ENCODE measurements around the gene TNNC1.

Gene TNNC1

GRCh38 chr3:52405066-52405465 lies 48.8 kb downstream of the TNNC1 start:
- intact Hi-C loops (cut with DNase I) = no loop called here
- DNase-seq = peak in 2 of 10 donors; percentile 43 to 53

- intact Hi-C loops (cut with DNase I) = no loop called here
These were observed 49.5 kb downstream of the TNNC1 start for GRCh38 chr3:52404391-52404790.

GRCh38 chr3:52403955-52404354 lies 49.9 kb downstream of the TNNC1 start:
- intact Hi-C loops (cut with DNase I) = no loop called here
- peak in 2 of 10 donors; percentile 68 to 84 for DNase-seq

More at GRCh38 chr3:52404391-52404790, 49.5 kb downstream of the TNNC1 start:
- peak in 3 of 10 donors; percentile 41 to 83 (median 76) for DNase-seq

GRCh38 chr3:52403271-52403841 lies 50.5 kb downstream of the TNNC1 start:
- intact Hi-C loops (cut with DNase I) = no loop called here
- peak in 3 of 10 donors; percentile 69 to 87 (median 85) for DNase-seq

GRCh38 chr3:52402706-52403270 lies 51.1 kb downstream of the TNNC1 start:
- intact Hi-C loops (cut with DNase I) = no loop called here
- DNase-seq = peak in 4 of 10 donors; percentile 30 to 84 (median 75)

GRCh38 chr3:52402101-52402521 lies 51.7 kb downstream of the TNNC1 start:
- intact Hi-C loops (cut with DNase I) = no loop called here
- DNase-seq = peak in 4 of 10 donors; percentile 22 to 79 (median 63)

GRCh38 chr3:52401551-52401950 lies 52.3 kb downstream of the TNNC1 start:
- intact Hi-C loops (cut with DNase I) = no loop called here
- peak in 4 of 10 donors; percentile 24 to 62 (median 54) for DNase-seq

Data from posterior cingulate gyrus (tissue), 11 donors.